ENCODE data around the gene CFAP47.
"Not testable (repeated sequence)": the region's sequence is repeated elsewhere in the genome, so short reads cannot be mapped to it uniquely, and the experiment has no call there.

CFAP47 gene, protein sequence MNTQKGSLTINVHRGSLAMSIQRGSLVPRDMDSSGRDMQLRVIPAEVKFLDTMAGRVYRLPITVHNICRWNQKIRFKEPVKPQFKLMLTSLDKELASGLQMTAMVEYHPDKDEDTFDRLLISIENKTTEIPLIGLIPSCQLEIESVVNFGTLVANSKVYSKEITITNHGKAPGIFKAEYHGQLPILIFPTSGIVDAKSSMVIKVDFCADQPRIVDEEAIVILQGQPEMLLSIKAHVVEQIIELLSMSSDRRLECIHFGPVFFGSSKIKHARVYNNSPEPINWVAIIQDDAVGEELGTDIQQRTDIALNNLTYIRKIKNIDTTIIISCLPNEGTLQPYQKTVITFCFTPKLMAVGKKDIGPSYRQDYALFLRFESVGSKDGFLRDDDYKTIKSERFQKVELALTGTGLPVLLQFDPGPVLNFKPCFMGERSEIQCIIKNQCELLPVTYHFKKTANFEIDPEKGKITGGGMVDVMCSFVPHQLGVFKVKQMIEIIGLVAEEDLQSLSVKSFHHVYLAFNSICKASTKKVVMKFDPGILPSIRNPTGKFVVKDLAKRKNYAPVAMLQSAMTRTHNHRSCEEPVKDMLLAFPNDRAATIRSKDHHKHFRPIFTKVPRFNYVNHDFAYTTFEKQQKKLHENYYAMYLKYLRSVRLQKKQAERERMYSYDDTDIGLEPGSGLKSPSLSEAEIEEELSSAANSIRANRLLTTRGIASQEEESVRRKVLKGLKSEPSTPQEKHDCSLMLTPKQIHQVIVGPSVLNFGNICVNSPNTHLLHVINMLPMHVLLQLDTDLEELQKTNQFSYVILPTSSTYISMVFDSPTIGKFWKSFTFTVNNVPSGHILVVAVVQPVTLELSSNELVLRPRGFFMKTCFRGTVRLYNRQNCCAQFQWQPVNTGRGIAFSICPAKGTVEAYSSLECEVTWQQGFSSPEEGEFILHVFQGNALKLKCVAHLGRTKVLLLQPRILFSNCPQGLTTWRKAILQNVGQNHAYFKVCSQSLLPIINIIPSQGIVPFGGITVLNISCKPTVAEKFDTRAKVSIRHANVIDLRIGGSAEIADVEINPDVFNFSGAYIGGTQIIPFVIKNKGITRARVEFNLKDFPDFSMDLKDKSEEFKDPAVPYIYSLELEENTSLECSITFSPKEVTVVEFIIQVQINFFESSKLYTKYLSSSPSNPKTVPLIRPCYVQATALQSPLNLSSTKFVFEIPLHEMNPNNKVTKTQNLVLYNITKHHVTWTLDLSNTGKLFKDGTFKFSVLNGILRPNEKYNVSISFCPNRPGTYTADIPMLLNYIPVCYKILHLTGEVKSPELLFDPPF (N-terminal part only)

GRCh38 chrX:35919536-35920309 is at the start of gene CFAP47:
Gene CFAP47 (plus strand): TSS chrX:35919734. CDS start chrX:35919800, 66 bp downstream.
- no peak for DNase-seq (ENCODE audit: low spot score)

DNA sequence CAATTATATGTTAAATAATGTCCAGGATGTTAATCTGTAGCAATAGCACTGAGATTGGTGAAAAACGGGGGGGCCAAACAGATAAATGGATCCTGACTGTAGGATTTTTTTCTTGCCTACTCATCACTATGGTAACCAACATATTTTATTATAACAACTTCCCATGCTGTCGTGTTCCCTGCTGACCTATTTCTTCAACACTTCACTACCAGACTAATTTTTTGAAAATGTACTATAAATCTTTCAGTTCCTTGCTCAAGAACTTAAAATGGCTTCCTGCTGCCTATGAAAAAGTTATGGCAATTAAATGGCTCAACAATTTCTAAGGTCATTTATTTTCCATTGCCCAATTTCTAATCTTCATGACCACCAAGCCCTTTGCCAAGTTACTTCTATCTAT is 38.9 kb upstream of the CFAP47 start:
- no peak for DNase-seq (ENCODE audit: low spot score)

- DNase-seq (ENCODE audit: low spot score), result no peak
Observed at GRCh38 chrX:35886135-35886534, 33.4 kb upstream of the CFAP47 start.

DNA sequence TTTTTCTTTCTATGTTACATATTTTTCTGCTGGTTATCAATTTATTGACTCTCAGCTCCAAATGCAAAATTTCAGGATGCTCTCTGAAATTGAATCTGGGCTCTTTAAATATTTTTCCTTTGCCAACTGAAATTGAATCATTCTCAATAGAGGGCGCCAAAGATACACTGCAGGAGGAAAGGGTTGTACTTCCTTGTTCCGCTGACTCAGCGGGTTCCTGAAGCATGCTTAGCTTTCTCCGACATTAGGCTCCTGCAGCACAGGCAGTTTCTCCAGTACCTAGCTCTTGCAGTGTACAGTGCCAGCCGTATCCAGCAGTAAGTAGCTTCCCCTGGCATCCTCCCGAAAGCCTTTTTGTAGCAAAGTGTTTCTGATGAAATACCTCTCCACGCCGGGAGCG is 28.8 kb upstream of the CFAP47 start:
- peak; percentile 88 for DNase-seq (ENCODE audit: low spot score)

GRCh38 chrX:35986816-35987215 is 67.3 kb downstream of the CFAP47 start:
- DNase-seq (ENCODE audit: low spot score), result not testable (repeated sequence)

- DNase-seq (ENCODE audit: low spot score), result no peak
Observed at GRCh38 chrX:36007207-36007606, 87.7 kb downstream of the CFAP47 start.

- no peak for DNase-seq (ENCODE audit: low spot score)
Observed at GRCh38 chrX:36019125-36019524, 99.6 kb downstream of the CFAP47 start.

DNA sequence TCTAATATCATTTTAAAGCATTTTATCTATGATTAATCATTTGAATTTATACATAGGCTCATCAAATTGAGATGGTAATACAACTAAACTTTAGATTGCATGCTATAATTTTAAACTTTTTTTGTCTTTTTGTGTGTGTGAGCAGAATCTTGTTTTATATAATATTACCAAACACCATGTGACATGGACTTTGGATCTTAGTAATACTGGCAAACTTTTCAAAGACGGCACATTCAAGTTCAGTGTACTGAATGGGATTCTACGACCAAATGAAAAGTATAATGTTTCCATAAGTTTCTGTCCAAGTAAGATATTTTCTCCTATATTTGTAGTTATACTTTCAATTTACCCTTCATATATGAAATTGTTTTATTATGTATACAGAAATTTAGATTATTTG is 116.0 kb downstream of the CFAP47 start:
- DNase-seq (ENCODE audit: low spot score), result no peak

GRCh38 chrX:36062778-36063177 is 143.2 kb downstream of the CFAP47 start:
- DNase-seq (ENCODE audit: low spot score), result no peak

DNA sequence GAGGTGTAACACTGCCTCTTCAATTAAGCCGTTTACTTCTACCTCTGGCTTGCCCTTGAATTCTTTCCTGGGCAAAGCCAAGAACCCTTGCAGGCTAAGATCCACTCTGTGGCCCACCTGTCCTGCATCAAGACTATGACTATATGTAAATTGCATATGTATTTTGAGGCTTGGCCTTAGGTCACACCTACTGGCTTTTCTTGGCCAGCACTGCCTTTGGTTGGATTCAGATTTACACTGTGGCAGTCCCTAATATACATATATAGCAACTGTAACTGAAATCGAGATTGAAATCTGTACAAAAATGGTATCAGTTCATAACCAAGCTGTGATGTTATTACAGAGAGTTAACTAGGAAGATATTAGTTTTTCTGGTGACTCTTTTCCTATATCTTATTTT is 151.5 kb downstream of the CFAP47 start:
- DNase-seq (ENCODE audit: low spot score), result no peak

DNA sequence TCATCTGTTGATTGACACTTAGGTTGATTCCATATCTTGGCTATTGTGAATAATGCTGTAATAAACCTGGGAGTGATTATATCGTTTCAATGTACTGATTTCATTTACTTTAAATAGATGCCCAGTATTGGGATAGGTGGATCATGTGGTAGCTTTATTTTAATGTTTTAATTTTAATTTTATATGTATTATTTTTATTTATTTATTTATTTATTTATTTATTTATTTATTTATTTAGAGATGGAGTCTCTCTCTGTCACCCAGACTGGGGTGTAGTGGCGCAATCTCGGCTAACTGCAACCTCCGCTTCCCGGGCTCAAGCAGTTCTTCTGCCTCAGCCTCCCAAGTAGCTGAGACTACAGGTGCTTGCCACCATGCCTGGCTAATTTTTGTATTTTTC is 155.5 kb downstream of the CFAP47 start:
- DNase-seq (ENCODE audit: low spot score), result not testable (repeated sequence)

DNA sequence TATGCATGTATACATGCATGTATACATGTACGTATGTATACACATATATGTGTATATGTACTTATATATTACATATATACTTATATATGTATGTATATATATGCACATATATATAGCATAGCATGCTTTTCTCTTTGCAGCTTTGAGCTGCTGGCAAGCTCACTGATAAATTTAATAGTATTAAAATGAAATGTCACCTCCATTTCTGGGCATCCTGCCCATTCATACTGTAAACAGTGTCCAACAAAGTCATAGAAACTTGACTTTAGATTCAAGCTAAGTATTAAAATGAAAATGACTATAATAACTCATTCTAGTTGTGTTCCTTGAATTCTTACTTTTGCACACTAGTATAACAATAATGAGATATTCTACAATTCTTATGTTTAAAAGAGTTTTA is 163.7 kb downstream of the CFAP47 start:
- no peak for DNase-seq (ENCODE audit: low spot score)

DNA sequence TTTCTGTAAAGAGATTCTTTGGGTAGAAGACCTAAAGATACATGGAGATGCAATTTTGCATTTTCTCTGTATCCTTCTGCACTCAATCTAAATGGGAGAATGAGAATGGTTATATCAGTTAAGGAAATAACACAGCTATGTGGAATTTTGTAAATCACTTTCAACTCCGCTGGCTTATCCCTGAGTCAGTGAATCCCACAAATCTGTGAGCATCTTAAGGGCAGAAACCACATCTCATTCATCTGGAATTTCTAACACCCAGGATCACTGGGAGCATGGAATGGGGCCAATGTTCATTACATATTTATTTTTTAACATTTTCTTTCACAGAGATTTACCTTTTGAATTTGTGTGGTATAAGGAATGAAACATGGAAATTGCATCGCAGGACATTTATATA is 167.8 kb downstream of the CFAP47 start:
- no peak for DNase-seq (ENCODE audit: low spot score)

DNA sequence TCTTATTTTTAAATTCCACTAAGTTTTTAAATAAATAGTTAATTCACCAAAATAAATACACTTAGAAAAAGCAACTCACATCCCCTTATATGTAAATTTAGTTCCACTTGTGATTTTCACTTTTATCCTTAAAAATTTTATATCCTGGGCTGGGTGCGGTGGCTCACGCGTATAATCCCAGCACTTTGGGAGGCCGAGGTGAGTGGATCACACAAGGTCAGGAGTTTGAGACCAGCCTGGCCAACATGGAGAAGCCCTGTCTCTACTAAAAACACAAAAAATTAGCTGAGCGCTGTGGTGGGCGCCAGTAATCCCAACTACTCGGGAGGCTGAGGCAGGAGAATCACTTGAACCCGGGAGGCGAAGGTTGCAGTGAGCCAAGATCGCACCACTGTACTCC is 169.4 kb downstream of the CFAP47 start:
- DNase-seq (ENCODE audit: low spot score), result not testable (repeated sequence)

DNA sequence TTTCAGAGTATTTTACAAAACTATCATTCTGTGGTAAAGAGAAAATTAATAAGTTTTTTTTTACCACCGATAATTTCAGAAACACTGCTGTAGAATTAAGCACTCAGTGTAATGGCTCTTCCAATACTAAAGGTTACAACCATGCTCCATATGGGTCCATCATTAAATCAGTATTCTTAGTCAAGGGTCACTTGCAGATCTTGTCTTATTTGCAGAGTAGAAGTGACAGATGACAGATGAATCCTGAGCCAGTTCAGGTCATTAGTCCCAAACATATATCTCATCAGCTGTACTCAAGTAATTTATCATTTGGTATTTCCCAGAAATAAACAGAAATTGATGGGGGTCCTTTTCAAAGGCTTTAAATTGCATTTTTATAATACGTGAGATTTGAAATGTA is 182.9 kb downstream of the CFAP47 start:
- no peak for DNase-seq (ENCODE audit: low spot score)

- DNase-seq (ENCODE audit: low spot score), result no peak
Observed at GRCh38 chrX:36116222-36116621, 196.7 kb downstream of the CFAP47 start.

DNA sequence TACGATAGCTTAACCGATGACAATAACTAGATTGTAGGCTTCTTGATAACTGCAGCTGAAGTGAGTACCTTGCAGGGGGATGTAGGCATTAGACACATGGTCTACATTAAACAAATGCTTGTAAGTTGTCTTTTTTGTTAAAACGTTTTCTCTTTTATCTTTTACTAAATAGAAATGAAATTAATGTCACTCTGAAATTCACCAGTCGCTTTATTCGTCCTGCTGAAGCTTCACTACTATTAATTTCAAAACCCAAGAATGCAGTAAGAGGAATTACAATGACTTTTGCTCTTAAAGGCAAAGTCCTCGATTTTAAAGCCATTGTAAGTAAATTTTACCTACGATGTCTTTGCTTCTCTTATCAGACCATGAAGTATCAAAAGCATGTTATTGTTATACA is 239.7 kb downstream of the CFAP47 start:
- DNase-seq (ENCODE audit: low spot score), result no peak

GRCh38 chrX:36160081-36160480 is 240.5 kb downstream of the CFAP47 start:
- DNase-seq (ENCODE audit: low spot score), result peak; percentile 22

DNA sequence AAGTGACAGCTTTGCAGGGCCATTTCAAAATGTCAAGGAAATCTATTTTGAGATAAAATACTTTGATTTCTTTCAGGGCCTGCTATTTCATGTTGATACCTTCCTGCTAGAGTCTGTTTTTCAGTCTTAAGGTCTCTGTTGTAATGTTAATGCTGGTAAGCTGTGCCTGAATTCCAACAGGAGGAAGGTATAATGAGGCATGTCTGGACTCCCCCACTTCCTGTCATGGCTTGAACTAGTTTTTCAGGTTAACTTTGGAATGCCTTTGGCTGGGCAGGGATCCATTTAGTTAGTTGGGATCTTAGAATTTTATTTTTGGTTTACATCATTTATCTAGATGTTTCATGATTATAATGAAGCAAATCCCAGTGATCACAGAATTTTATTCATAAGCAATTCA is 279.0 kb downstream of the CFAP47 start:
- DNase-seq (ENCODE audit: low spot score), result no peak

DNA sequence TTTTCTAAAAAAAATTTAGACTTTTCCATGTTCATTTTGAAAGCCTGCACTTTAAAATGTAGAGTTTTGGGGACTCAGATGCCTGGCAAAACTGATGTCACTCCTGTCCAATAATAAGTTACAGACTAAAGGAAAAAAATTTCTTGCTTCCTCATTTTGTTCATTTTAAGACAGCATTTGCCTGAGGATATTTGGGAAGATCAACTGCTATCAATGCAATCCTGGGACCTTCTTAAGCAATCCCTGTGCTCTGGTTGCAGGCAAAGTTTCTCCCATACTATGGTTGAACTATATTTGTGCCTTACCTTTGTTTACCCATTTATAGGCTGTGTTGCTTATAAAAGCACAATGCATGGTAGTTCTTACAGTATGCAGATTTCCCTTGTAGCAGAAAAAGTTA is 280.4 kb downstream of the CFAP47 start:
- no peak for DNase-seq (ENCODE audit: low spot score)

DNA sequence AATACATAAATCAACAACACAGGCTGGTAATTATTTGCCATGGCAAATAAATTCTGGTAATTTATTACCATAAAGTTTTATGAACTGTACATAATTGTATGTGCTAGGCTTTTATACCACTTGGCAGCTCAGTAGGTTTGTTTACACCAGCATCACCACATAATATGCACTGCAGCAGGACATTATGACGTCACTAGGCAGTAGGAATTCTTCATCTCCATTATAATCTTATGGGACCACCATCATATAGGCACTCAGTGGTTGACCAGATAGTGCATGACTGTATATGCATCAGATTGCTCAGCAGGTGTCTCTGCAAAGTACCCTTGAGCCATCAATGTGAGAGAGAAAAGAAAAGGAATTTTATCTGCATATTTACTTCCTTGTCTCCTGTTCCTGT is 295.4 kb downstream of the CFAP47 start:
- DNase-seq (ENCODE audit: low spot score), result no peak
